Measurements from ENCODE around the gene BMPR1A.

- no peak for TF ChIP-seq CTCF (IDR thresholded peaks at IDR 0.05; ENCODE audit: low read depth, low read length, poor library complexity, severe bottlenecking)
- TF ChIP-seq EZH2phosphoT487 (IDR thresholded peaks at IDR 0.05; ENCODE audit: borderline replicate concordance, low read length), result no peak
These were observed 199.2 kb downstream of the BMPR1A start for GRCh38 chr10:86955501-86956194.

Measured in DOHH2 (cell line).